Fibroblast of lung (primary cell): ENCODE results near the gene TXNIP.
A peak's percentile ranks its signal among the peaks of the same experiment; 100 is the strongest.

Experiments used
- EZH2 ChIP-seq: IDR thresholded peaks from 2 replicates; pipeline ENCODE4 v1.5.1; 2012; ENCODE audit warnings: low read length, control low read depth, mild to moderate bottlenecking; ENCODE audit errors: missing control alignments
- TF ChIP-seq, protein P1 (sequence below), 2 donors: IDR thresholded peaks in 1 of 2; conservative IDR thresholded peaks in 1 of 2; 1 replicate in 1 of 2; 2 replicates in 1 of 2; pipeline ENCODE4 v1.5.1; 2011 to 2012; ENCODE audit warnings: low read length in 2 of 2, control low read depth in 1 of 2, inconsistent platforms in 1 of 2, low read depth in 1 of 2, mild to moderate bottlenecking in 1 of 2

DNA sequence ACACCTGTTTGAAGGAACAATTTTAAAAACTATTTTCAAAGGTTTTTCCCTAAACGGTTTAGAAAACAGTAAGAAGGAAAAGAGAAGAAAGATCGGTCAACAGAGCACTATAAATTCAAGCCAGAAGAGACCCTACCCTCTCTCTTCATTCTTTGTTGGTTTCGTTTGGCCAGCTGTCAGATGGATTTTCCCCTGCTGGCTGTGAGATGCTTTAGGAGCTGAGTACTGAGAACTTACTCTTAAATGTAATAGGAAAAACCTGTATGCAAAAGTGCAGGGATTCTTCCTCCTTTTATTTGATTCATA lies 1.3 kb upstream of the TXNIP start:
- TF ChIP-seq, protein P1, sequence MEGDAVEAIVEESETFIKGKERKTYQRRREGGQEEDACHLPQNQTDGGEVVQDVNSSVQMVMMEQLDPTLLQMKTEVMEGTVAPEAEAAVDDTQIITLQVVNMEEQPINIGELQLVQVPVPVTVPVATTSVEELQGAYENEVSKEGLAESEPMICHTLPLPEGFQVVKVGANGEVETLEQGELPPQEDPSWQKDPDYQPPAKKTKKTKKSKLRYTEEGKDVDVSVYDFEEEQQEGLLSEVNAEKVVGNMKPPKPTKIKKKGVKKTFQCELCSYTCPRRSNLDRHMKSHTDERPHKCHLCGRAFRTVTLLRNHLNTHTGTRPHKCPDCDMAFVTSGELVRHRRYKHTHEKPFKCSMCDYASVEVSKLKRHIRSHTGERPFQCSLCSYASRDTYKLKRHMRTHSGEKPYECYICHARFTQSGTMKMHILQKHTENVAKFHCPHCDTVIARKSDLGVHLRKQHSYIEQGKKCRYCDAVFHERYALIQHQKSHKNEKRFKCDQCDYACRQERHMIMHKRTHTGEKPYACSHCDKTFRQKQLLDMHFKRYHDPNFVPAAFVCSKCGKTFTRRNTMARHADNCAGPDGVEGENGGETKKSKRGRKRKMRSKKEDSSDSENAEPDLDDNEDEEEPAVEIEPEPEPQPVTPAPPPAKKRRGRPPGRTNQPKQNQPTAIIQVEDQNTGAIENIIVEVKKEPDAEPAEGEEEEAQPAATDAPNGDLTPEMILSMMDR (conservative IDR thresholded peaks at IDR 0.05 in 1 of 2, IDR thresholded peaks at IDR 0.05 in 1 of 2; ENCODE audit: low read depth in 1 of 2, low read length in 2 of 2), result peak in 1 of 2 donors; percentile 15
- TF ChIP-seq EZH2, result no peak
